ENCODE results near the gene KATNAL1.

KATNAL1 gene

GRCh38 chr13:30158774-30159445, 148.4 kb downstream of the KATNAL1 start:
- no peak for DNase-seq

GRCh38 chr13:30157616-30157993, 149.7 kb downstream of the KATNAL1 start:
- DNase-seq, result no peak

- no peak for DNase-seq
Measured at GRCh38 chr13:30156826-30157615, 150.3 kb downstream of the KATNAL1 start.

GRCh38 chr13:30156270-30156669, 151.1 kb downstream of the KATNAL1 start:
- no peak for DNase-seq

- no peak for DNase-seq
Measured at GRCh38 chr13:30154931-30155330, 152.4 kb downstream of the KATNAL1 start.

- no peak for DNase-seq
Measured at GRCh38 chr13:30154531-30154930, 152.8 kb downstream of the KATNAL1 start.

GRCh38 chr13:30153545-30154426, 153.6 kb downstream of the KATNAL1 start:
- DNase-seq, result no peak
